BJ (cell line): Measurements from ENCODE around the gene CNGA1. TPM values are rescaled to one million over a fixed set of nuclear protein-coding genes. Genes with fewer than 3 reads are reported as not detected.
"Not testable (repeated sequence)": the region's sequence is repeated elsewhere in the genome, so short reads cannot be mapped to it uniquely, and the experiment has no call there.

ENCODE experiments used
- CTCF ChIA-PET: fragments of 350-600 bp; formaldehyde crosslinking; extraction: SDS; loops from one replicate; lab custom pipeline; 2021; ENCODE audit warnings: antibody characterized with exemption, inconsistent platforms; lab: Yijun Ruan, JAX
- POLR2A ChIA-PET: fragments of 300-600 bp; sonication (Branson Sonifier 250); formaldehyde crosslinking; extraction: SDS; loops from one replicate; lab custom pipeline; 2021; ENCODE audit warnings: antibody characterized with exemption; lab: Charles Lee
- DNase-seq: peaks from one replicate; pipeline ENCODE4 v3.0.0-alpha.2; 2011; ENCODE audit warnings: low read depth
- H3K27me3 ChIP-seq: 2 replicates; pipeline ENCODE4 v1.6.0; 2011; ENCODE audit warnings: low read length; ENCODE audit not compliant: control insufficient read depth, insufficient read depth
- H3K36me3 ChIP-seq: 2 replicates; pipeline ENCODE4 v1.5.1; 2011; ENCODE audit warnings: low read length; ENCODE audit not compliant: control insufficient read depth, insufficient read depth
- H3K4me3 ChIP-seq: 2 replicates; pipeline ENCODE4 v1.5.1; 2011; ENCODE audit warnings: low read depth, mild to moderate bottlenecking, control low read depth, low read length
- polyA plus RNA-seq: library from polyadenylated mRNA; depleted of rRNA; stranded (reverse); fragments of >200 nt; gene quantifications from 2 replicates; pipeline ENCODE4 v1.2.3, GENCODE V29; 2011
- TF ChIP-seq, protein P1 (sequence below): IDR thresholded peaks from 2 replicates; pipeline ENCODE4 v1.5.1; 2011; ENCODE audit warnings: low read depth, mild to moderate bottlenecking, control low read depth, inconsistent platforms, low read length, moderate library complexity; ENCODE audit not compliant: insufficient read depth

The CNGA1 gene
- polyA plus RNA-seq, 1 experiment, result not detected

DNA sequence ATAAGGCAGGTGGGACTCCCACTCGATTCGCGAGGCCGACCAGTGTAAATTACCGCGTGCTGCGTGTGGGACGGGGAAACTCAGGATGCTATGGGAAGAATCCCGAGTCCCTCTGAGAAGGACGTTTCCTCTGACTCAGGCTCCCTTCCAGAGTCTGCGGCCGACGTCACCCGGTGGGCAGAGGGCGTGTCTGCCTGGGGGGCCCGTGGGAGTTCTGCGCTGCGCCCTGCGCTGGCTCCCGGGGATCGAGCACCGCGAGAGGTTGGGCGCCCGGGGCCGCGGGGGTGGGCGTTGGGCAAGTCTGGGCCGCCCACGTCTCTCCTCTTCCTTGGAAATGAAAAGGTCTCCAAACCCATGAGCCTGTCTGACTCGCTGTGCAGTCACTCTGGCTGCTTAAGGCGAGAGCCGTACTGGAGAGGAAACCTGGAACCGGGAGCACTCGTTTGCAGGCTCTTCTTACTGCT lies 659 bp upstream of the CNGA1 start:
- ChIA-PET POLR2A (no interaction called here), CTCF (interaction anchor here (0.9 to 1.6 kb wide), 3 partner anchors 9 to 18 kb away, joined by 3 to 7 read pairs (median 5); no protein-coding TSS in a partner anchor)
- no peaks in the 10 kb centered on the region for H3K36me3 ChIP-seq
- H3K27me3 ChIP-seq, result no peaks in the 10 kb centered on the region
- no peak for DNase-seq
- peak overlapping the region; percentile 55 for H3K4me3 ChIP-seq
- TF ChIP-seq, protein P1, sequence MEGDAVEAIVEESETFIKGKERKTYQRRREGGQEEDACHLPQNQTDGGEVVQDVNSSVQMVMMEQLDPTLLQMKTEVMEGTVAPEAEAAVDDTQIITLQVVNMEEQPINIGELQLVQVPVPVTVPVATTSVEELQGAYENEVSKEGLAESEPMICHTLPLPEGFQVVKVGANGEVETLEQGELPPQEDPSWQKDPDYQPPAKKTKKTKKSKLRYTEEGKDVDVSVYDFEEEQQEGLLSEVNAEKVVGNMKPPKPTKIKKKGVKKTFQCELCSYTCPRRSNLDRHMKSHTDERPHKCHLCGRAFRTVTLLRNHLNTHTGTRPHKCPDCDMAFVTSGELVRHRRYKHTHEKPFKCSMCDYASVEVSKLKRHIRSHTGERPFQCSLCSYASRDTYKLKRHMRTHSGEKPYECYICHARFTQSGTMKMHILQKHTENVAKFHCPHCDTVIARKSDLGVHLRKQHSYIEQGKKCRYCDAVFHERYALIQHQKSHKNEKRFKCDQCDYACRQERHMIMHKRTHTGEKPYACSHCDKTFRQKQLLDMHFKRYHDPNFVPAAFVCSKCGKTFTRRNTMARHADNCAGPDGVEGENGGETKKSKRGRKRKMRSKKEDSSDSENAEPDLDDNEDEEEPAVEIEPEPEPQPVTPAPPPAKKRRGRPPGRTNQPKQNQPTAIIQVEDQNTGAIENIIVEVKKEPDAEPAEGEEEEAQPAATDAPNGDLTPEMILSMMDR, result no peak

DNA sequence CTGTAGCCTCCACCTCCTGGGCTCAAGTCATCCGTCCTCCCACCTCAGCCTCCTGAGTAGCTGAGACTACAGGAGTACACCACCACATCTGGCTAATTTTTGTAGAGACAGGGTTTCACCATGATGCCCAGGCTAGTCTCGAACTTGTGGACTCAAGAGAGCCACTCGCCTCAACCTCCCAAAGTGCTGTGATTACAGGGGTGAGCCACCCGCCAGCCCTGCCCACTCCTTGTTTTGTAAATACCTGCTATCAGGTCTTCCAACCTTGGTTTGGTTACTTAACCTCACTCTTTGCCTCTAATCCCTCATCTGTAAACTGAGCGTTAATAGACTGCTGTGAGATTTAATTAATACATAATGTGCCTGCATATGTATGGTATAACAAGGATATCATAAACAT lies 803 bp downstream of the CNGA1 start:
- TF ChIP-seq, protein P1, result no peak
- no peak for DNase-seq
- POLR2A ChIA-PET, result no interaction called here
- Histone ChIP-seq H3K36me3 (no peaks in the 10 kb centered on the region), H3K27me3 (no peaks in the 10 kb centered on the region), H3K4me3 (no peak overlapping the region)
- CTCF ChIA-PET, result interaction anchor here (1.7 kb wide), 1 partner anchor 53 kb away, joined by 3 read pairs; no protein-coding TSS in a partner anchor

DNA sequence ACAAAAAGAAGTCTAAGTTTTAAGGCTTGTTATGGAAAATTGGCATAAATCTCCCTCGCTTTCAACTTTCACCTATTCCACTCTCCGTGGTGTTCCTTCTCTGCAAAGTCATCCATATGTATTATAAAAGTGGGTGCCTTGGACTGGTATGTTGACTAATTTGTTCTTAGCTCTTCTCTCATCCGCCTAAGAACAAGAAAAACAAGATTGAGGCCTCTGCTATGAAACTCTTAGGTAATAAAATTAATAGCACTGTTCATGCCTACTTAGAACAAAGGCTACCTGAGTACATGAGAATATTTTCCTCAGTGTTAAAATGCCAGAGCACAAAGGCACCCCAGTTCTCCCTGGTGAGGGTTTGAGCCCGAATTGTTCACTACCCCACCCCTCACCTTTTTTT lies 1.3 kb downstream of the CNGA1 start:
- DNase-seq, result no peak
- Histone ChIP-seq H3K36me3 (no peaks in the 10 kb centered on the region), H3K4me3 (no peak overlapping the region), H3K27me3 (no peaks in the 10 kb centered on the region)
- ChIA-PET CTCF (interaction anchor here (1.7 kb wide), 1 partner anchor 53 kb away, joined by 3 read pairs; no protein-coding TSS in a partner anchor), POLR2A (no interaction called here)
- TF ChIP-seq, protein P1, result no peak

DNA sequence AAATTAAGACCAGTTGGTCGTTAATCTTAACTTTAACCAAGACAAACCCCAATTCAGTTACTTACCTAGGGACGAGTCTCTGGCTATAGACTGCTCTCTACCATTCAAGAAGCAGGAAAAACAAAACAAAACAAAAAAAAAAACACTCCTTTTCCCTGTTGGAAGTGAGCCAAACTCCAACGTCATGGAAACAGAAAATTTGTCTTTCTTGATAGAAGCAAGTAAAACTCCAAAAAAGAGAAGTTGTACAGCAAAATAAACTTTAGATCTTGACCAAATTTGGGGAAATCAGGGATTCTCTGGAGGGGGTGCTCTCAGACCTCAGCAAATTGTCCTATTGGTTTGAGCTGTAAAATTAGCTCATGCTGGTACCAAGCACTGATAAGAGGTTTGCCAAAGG lies 3.7 kb downstream of the CNGA1 start:
- no peaks in the 10 kb centered on the region for H3K36me3 ChIP-seq
- H3K27me3 ChIP-seq, result no peaks in the 10 kb centered on the region
- CTCF ChIA-PET, result interaction anchor here (1.8 kb wide), 1 partner anchor 10 kb away, joined by 8 read pairs; no protein-coding TSS in a partner anchor
- TF ChIP-seq, protein P1, result no peak
- POLR2A ChIA-PET, result no interaction called here
- DNase-seq, result no peak
- no peak overlapping the region for H3K4me3 ChIP-seq

DNA sequence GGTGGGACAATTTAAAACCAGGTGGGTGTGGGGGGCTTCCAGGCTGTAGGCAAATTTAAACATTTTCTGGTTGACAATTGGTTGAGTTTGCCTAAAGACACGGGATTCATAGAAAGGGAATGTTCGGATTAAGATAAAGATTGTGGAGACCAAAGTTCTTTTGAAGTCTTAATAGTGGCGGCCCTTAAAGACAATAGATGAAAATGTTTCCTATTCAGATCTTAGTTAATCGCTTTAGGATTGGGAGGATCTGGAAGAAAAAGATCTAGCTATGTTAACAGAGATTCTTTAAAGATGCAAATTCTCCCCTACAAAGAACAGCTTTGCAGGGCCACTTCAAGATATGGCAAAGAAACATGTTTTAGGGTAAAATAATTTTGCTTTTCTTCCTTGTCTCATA lies 4.8 kb downstream of the CNGA1 start:
- Histone ChIP-seq H3K4me3 (no peak overlapping the region), H3K36me3 (no peaks in the 10 kb centered on the region), H3K27me3 (no peaks in the 10 kb centered on the region)
- TF ChIP-seq, protein P1, result no peak
- ChIA-PET CTCF (interaction anchor here (1.1 to 1.8 kb wide), 2 partner anchors 8 to 69 kb away, joined by 3 to 8 read pairs; no protein-coding TSS in a partner anchor), POLR2A (no interaction called here)
- no peak for DNase-seq

DNA sequence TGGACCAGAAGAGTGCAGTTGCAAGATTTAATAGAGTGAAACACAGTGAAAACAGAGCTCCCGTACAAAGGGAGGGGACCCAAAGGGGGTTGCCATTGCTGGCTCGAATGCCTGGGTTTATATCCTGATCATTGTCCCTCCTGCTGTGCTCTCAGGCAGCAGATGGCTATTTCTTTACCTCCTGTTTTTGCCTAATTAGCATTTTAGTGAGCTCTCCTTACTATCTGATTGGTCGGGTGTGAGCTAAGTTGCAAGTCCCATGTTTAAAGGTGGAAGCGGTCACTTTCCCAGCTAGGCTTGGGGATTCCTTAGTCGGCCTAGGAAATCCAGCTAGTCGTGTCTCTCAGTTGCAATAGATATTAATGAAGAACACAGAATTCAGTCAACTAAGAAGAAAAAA lies 5.6 kb downstream of the CNGA1 start:
- H3K27me3 ChIP-seq, H3K4me3 ChIP-seq, H3K36me3 ChIP-seq, DNase-seq: not testable (repeated sequence)
- POLR2A ChIA-PET, result interaction anchor here (0.7 kb wide), 1 partner anchor 375 kb away, joined by 9 read pairs; no protein-coding TSS in a partner anchor
- CTCF ChIA-PET, result interaction anchor here (1.1 to 1.8 kb wide), 3 partner anchors 8 to 69 kb away, joined by 3 to 8 read pairs (median 3); no protein-coding TSS in a partner anchor
